HepG2 (cell line): ENCODE results near the gene ETV5. TPM values are rescaled to one million over a fixed set of nuclear protein-coding genes. Genes with fewer than 3 reads are reported as not detected.

Experiments used
- ATAC-seq: fragments of 200-7000 bp; cut with Tn5 transposase; 3 replicates; pipeline ENCODE4 v1.9.1; 2020; ENCODE audit warnings: mild to moderate bottlenecking, moderate library complexity
- BruUV-seq: library from RNA; stranded (reverse); fragments of 400-500 nt; replicated peaks from 2 replicates; lab custom pipeline; 2021; lab: Mats Ljungman, UMichigan
- CTCF ChIA-PET: fragments of 300-600 bp; formaldehyde crosslinking; extraction: SDS; loops from one replicate; lab custom pipeline; 2021; ENCODE audit warnings: low total read pairs, inconsistent platforms, low intra/inter-chr PET ratio; lab: Yijun Ruan, JAX
- POLR2A ChIA-PET: fragments of 350-600 bp; sonication (Branson Sonifier 250); formaldehyde crosslinking; loops from one replicate; lab custom pipeline; 2020; ENCODE audit warnings: antibody characterized with exemption, inconsistent platforms; lab: Yijun Ruan, JAX
- DNase-seq: peaks from one replicate; pipeline ENCODE4 v3.0.0-alpha.2; 2015; ENCODE audit warnings: low spot score
- FAIRE-seq: peaks from 3 replicates; lab custom pipeline; 2011; peaks lifted over from hg19 to GRCh38; lab: Jason Lieb, UNC
- H2AFZ ChIP-seq: one replicate; pipeline ENCODE4 v1.6.1; 2011; ENCODE audit warnings: low read length, inconsistent platforms
- H3K27ac ChIP-seq: fragments of 300-600 bp; 3 replicates; pipeline ENCODE4 v1.8.0; 2011; ENCODE audit warnings: mixed run types, mild to moderate bottlenecking, mixed read lengths, low read length, inconsistent platforms; ENCODE audit not compliant: insufficient read depth; ENCODE audit errors: extremely low read length
- H3K27me3 ChIP-seq, 2 experiments: fragments of 200-600 bp in 1 of 2; 2 replicates in 1 of 2; 3 replicates in 1 of 2; pipeline versions ENCODE4 v1.6.0 to v1.8.0; 2011; ENCODE audit warnings: low read length in 2 of 2, mild to moderate bottlenecking in 2 of 2, moderate library complexity in 2 of 2, inconsistent platforms in 1 of 2; ENCODE audit not compliant: insufficient read depth in 2 of 2, control insufficient read depth in 1 of 2
- H3K36me3 ChIP-seq, 2 experiments: fragments of 200-600 bp in 1 of 2; replicated peaks in 1 of 2; 2 replicates in 1 of 2; 3 replicates in 1 of 2; pipeline versions ENCODE4 v1.5.1 to v1.8.0; 2011; ENCODE audit warnings: low read length in 2 of 2, inconsistent platforms in 1 of 2; ENCODE audit not compliant: insufficient read depth in 2 of 2, control insufficient read depth in 1 of 2
- H3K4me1 ChIP-seq: 2 replicates; pipeline ENCODE4 v1.5.1; 2012; ENCODE audit warnings: low read length, inconsistent platforms; ENCODE audit not compliant: insufficient read depth
- H3K4me2 ChIP-seq: 2 replicates; pipeline ENCODE4 v1.6.0; 2011; ENCODE audit warnings: low read depth, low read length, inconsistent platforms
- H3K4me3 ChIP-seq, 3 experiments: fragments of 200-600 bp in 1 of 3; sonication (generic), shearing (Covaris generic) in 1 of 3; replicated peaks in 1 of 3; 2 replicates each; pipeline ENCODE4 v1.5.1; 2011 to 2016; ENCODE audit warnings: low read length in 3 of 3, inconsistent platforms in 2 of 3, low read depth in 2 of 3, mild to moderate bottlenecking in 2 of 3, control low read depth in 1 of 3, mixed read lengths in 1 of 3; ENCODE audit not compliant: insufficient read depth in 1 of 3
- H3K79me2 ChIP-seq: one replicate; pipeline ENCODE4 v1.6.1; 2011; ENCODE audit warnings: low read length, inconsistent platforms; ENCODE audit not compliant: insufficient read depth
- H3K9ac ChIP-seq: 2 replicates; pipeline ENCODE4 v1.6.0; 2011; ENCODE audit warnings: mild to moderate bottlenecking, low read depth, low read length, inconsistent platforms; ENCODE audit not compliant: insufficient read depth
- H3K9me3 ChIP-seq: 2 replicates; pipeline ENCODE4 v1.5.1; 2012; ENCODE audit warnings: mild to moderate bottlenecking, low read length
- H4K20me1 ChIP-seq: 2 replicates; pipeline ENCODE4 v1.6.0; 2011; ENCODE audit warnings: inconsistent platforms, mild to moderate bottlenecking, low read length, moderate library complexity; ENCODE audit not compliant: insufficient read depth
- CREB3 ChIP-seq: sonication (generic); formaldehyde crosslinking; IDR thresholded peaks from 2 replicates; pipeline ENCODE4 v1.5.0; 2020; ENCODE audit warnings: missing genetic modification reagents
- POLR2A ChIP-seq, 2 experiments: IDR thresholded peaks; 2 replicates each; pipeline ENCODE4 v1.6.1; 2011; ENCODE audit warnings: low read depth in 2 of 2, low read length in 2 of 2, mild to moderate bottlenecking in 1 of 2, moderate library complexity in 1 of 2; ENCODE audit not compliant: insufficient read depth in 1 of 2
- SOX5 ChIP-seq: IDR thresholded peaks from 2 replicates; pipeline ENCODE4 v1.6.1; 2016; ENCODE audit warnings: borderline replicate concordance
- ZBTB42 ChIP-seq: sonication (generic); formaldehyde crosslinking; IDR thresholded peaks from 2 replicates; pipeline ENCODE4 v1.5.0; 2020; ENCODE audit warnings: mild to moderate bottlenecking, missing genetic modification reagents
- ZBTB43 ChIP-seq: sonication (generic); formaldehyde crosslinking; conservative IDR thresholded peaks from 2 replicates; pipeline ENCODE4 v1.4.0; 2020; ENCODE audit warnings: missing genetic modification reagents
- ZNF543 ChIP-seq: sonication (generic); formaldehyde crosslinking; IDR thresholded peaks from 2 replicates; pipeline ENCODE4 v1.4.0; 2020; ENCODE audit warnings: mild to moderate bottlenecking, missing genetic modification reagents
- ZNF547 ChIP-seq: sonication (generic); formaldehyde crosslinking; IDR thresholded peaks from 2 replicates; pipeline ENCODE4 v1.5.1; 2020; ENCODE audit warnings: mild to moderate bottlenecking, missing genetic modification reagents
- ZNF687 ChIP-seq: sonication (generic); formaldehyde crosslinking; IDR thresholded peaks from 2 replicates; pipeline ENCODE4 v1.5.1; 2020; ENCODE audit warnings: mild to moderate bottlenecking, missing genetic modification reagents, moderate library complexity
- ZNF749 ChIP-seq: sonication (generic); formaldehyde crosslinking; IDR thresholded peaks from 2 replicates; pipeline ENCODE4 v1.8.0; 2022; ENCODE audit warnings: mild to moderate bottlenecking, missing genetic modification reagents, moderate library complexity, borderline replicate concordance
- WGBS: methylation state at CpG from one replicate; pipeline ENCODE4 v1.1.6; 2017; ENCODE audit warnings: low lambda C conversion rate; 5-methylcytosine and 5-hydroxymethylcytosine counted together
- in situ Hi-C: cut with HindIII; loops from 2 replicates; pipeline ENCODE4 v1.10.0; 2017; ENCODE audit warnings: low pct_unique_long_range_greater_than_20kb; ENCODE audit not compliant: extremely low pct_ligation_motif_present
- intact Hi-C: fragments of 100-400 bp; cut with micrococcal nuclease; formaldehyde crosslinking; loops from one replicate; pipeline ENCODE4 v1.10.0; 2022; ENCODE audit not compliant: unreplicated experiment
- polyA plus RNA-seq, 8 experiments: library from polyadenylated mRNA; depleted of rRNA in 3 of 8; stranded (reverse) in 7 of 8; unstranded in 1 of 8; fragments of >200 nt; fragmentation: Illumina TruSeq in 4 of 8; extraction: Trizol in 4 of 8; gene quantifications; 2 replicates each; pipeline versions ENCODE4 v1.2.1 to v1.2.3, GENCODE V29; 2011 to 2016; ENCODE audit warnings: low read depth in 4 of 8, missing spikeins in 1 of 8, mixed read lengths in 1 of 8; ENCODE audit not compliant: insufficient read depth in 1 of 8
- total RNA-seq, 5 experiments: library from RNA; depleted of rRNA; stranded (reverse); fragments of >200 nt; fragmentation: Illumina TruSeq; extraction: Trizol; gene quantifications; 2 replicates each; pipeline ENCODE4 v1.2.3, GENCODE V29; 2016; ENCODE audit warnings: low read depth in 1 of 5

The ETV5 gene
- total and polyA plus RNA-seq, 2 of the 13 experiments (the other 11 are each of a cell fraction or from before 2014, with no cell fraction given) = 52.9 to 57.2 TPM

GRCh38 chr3:186100398-186100797, 8.5 kb downstream of the ETV5 start (continued):
- TF ChIP-seq ZBTB43 (CRISPR knock-in tag) = no peak
- no peak for TF ChIP-seq ZNF543 (CRISPR knock-in tag)
- no peak for TF ChIP-seq CREB3
- TF ChIP-seq ZBTB42 (CRISPR knock-in tag) = no peak

- intact Hi-C loops (loop anchor here (10.0 kb wide), 1 partner anchor 114 kb away; no protein-coding TSS in a partner anchor), in situ Hi-C loops (no loop called here)
- Histone ChIP-seq H3K27me3 (no peaks in the 10 kb centered on the region), H2AFZ (no peak overlapping the region), H3K9me3 (no peaks in the 10 kb centered on the region), H3K4me1 (peaks cover 88% of the 10 kb centered on the region), H3K79me2 (peaks cover 59% of the 10 kb centered on the region), H3K36me3 (peaks cover 4 to 31% of the 10 kb centered on the region in 2 experiments; a peak in 4 of 5 replicates), H3K9ac (no peak overlapping the region), H4K20me1 (peaks cover 12% of the 10 kb centered on the region; the same call in 1 of the 2 replicates), H3K4me2 (peak overlapping the region; percentile 88), H3K4me3 (peak overlapping the region in 2 of 3 experiments; percentile 44 to 69; a peak in 2 of 6 replicates), H3K27ac (peak overlapping the region; percentile 85)
- TF ChIP-seq SOX5 (CRISPR knock-in tag) (no peak), ZNF547 (CRISPR knock-in tag) (0 out of 2 replicates have a peak, but pooled peaks have one; percentile 12), ZNF687 (CRISPR knock-in tag) (0 out of 2 replicates have a peak, but pooled peaks have one; percentile 19), POLR2A (IDR thresholded peaks at IDR 0.05; ENCODE audit: insufficient read depth in 1 of 2, low read depth in 2 of 2, low read length in 2 of 2) (0 out of 4 replicates have a peak, but pooled peaks of 1 of the 2 experiments have one; percentile 7), ZNF749 (no peak)
- FAIRE-seq = no peak
- WGBS = 74% methylated on average over 5 of the region's 5 CpGs
- POLR2A ChIA-PET = interaction anchor here (1.2 to 3.7 kb wide), 3 partner anchors 11 to 144 kb away, joined by 3 to 110 read pairs (median 4); partner anchors contain the start of gene ETV5
- CTCF ChIA-PET = no interaction called here
- no peak for DNase-seq
- no TSS peak for BruUV-seq
- ATAC-seq = no peak
Observed at GRCh38 chr3:186099178-186099577, 9.7 kb downstream of the ETV5 start.
